Breast epithelium (tissue), 4 donors: ENCODE results near the gene C1QTNF4. TPM values are rescaled to one million over a fixed set of nuclear protein-coding genes. Genes with fewer than 3 reads are reported as not detected.

Source experiments
- DNase-seq, 2 donors: peaks; one replicate each; pipeline ENCODE4 v3.0.0-alpha.2; 2019; ENCODE audit warnings: low spot score in 2 of 2
- H3K27ac ChIP-seq, 2 donors: fragments of 200-600 bp; sonication (generic) in 1 of 2; one replicate each; pipeline ENCODE4 v1.5.1; 2016 to 2019; ENCODE audit warnings: mild to moderate bottlenecking in 1 of 2
- H3K27me3 ChIP-seq, 2 donors: fragments of 200-600 bp; sonication (generic) in 1 of 2; one replicate each; pipeline versions ENCODE4 v1.5.1 to v1.6.0; 2017 to 2019; ENCODE audit warnings: control low read depth in 1 of 2, mild to moderate bottlenecking in 1 of 2
- H3K36me3 ChIP-seq: fragments of 200-600 bp; one replicate; pipeline ENCODE4 v1.5.1; 2019
- H3K4me1 ChIP-seq, 2 donors: fragments of 200-600 bp; sonication (generic); one replicate each; pipeline ENCODE4 v1.5.1; 2016 to 2019; ENCODE audit warnings: control low read depth in 1 of 2
- H3K4me3 ChIP-seq, 3 donors: fragments of 200-600 bp; sonication (generic); 1 replicate in 2 of 3; 2 replicates in 1 of 3; pipeline ENCODE4 v1.5.1; 2016 to 2019; ENCODE audit warnings: mild to moderate bottlenecking in 3 of 3, moderate library complexity in 2 of 3
- H3K9me3 ChIP-seq, 2 donors: fragments of 200-600 bp; sonication (generic) in 1 of 2; one replicate each; pipeline ENCODE4 v1.5.1; 2016 to 2019; ENCODE audit warnings: control low read depth in 1 of 2
- POLR2A ChIP-seq: fragments of 450-650 bp; IDR thresholded peaks from one replicate; pipeline ENCODE4 v1.6.1; 2016; ENCODE audit warnings: antibody characterized with exemption, mild to moderate bottlenecking, moderate library complexity
- POLR2AphosphoS5 ChIP-seq, 3 donors: sonication (generic); formaldehyde crosslinking; IDR thresholded peaks; one replicate each; pipeline ENCODE4 v1.6.1; 2017; ENCODE audit warnings: antibody characterized with exemption in 3 of 3
- intact Hi-C: fragments of 100-400 bp; cut with DNase I; formaldehyde crosslinking; loops from one replicate; pipeline ENCODE4 v1.15.1; 2023; ENCODE audit warnings: low total_unique reads
- total RNA-seq, 3 donors: library from RNA; depleted of rRNA; stranded (reverse); fragments of >200 nt; gene quantifications; one replicate each; pipeline ENCODE4 v1.1.0, GENCODE V29; 2016
- TF ChIP-seq, protein P1 (sequence below), 3 donors: fragments of 450-650 bp; IDR thresholded peaks; one replicate each; pipeline ENCODE4 v1.5.1; 2016 to 2017; ENCODE audit warnings: antibody characterized with exemption in 3 of 3, mild to moderate bottlenecking in 3 of 3, moderate library complexity in 3 of 3

C1QTNF4 gene
- total RNA-seq, 3 donors from 2014 or later = 0.96 to 5.6 (median 4.4) TPM

GRCh38 chr11:47616726-47617416 is 22.7 kb upstream of the C1QTNF4 start:
- TF ChIP-seq, protein P1, sequence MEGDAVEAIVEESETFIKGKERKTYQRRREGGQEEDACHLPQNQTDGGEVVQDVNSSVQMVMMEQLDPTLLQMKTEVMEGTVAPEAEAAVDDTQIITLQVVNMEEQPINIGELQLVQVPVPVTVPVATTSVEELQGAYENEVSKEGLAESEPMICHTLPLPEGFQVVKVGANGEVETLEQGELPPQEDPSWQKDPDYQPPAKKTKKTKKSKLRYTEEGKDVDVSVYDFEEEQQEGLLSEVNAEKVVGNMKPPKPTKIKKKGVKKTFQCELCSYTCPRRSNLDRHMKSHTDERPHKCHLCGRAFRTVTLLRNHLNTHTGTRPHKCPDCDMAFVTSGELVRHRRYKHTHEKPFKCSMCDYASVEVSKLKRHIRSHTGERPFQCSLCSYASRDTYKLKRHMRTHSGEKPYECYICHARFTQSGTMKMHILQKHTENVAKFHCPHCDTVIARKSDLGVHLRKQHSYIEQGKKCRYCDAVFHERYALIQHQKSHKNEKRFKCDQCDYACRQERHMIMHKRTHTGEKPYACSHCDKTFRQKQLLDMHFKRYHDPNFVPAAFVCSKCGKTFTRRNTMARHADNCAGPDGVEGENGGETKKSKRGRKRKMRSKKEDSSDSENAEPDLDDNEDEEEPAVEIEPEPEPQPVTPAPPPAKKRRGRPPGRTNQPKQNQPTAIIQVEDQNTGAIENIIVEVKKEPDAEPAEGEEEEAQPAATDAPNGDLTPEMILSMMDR (IDR thresholded peaks at IDR 0.05) = peak in 1 of 3 donors; percentile 49
- no peak for TF ChIP-seq POLR2AphosphoS5 (IDR thresholded peaks at IDR 0.05)
- H3K36me3 ChIP-seq = no peaks in the 10 kb centered on the region
- no peak for DNase-seq
- no peaks in the 10 kb centered on the region for H3K27me3 ChIP-seq
- H3K27ac ChIP-seq = no peak overlapping the region
- H3K9me3 ChIP-seq = no peaks in the 10 kb centered on the region
- no peak overlapping the region for H3K4me3 ChIP-seq
- H3K4me1 ChIP-seq = no peaks in the 10 kb centered on the region
- intact Hi-C loops = no loop called here

- no peak overlapping the region for H3K4me3 ChIP-seq
- no peaks in the 10 kb centered on the region for H3K9me3 ChIP-seq
- intact Hi-C loops = no loop called here
- TF ChIP-seq POLR2A (no peak), POLR2AphosphoS5 (IDR thresholded peaks at IDR 0.05) (no peak)
- TF ChIP-seq, protein P1 (IDR thresholded peaks at IDR 0.05) = no peak
- H3K27me3 ChIP-seq = no peaks in the 10 kb centered on the region
- H3K4me1 ChIP-seq = no peaks in the 10 kb centered on the region
- H3K36me3 ChIP-seq = no peaks in the 10 kb centered on the region
- no peak for DNase-seq
- no peak overlapping the region for H3K27ac ChIP-seq
Observed at GRCh38 chr11:47615249-47615648, 21.0 kb upstream of the C1QTNF4 start.

GRCh38 chr11:47611348-47611794 is 17.2 kb upstream of the C1QTNF4 start:
- intact Hi-C loops = no loop called here
- Histone ChIP-seq H3K4me1 (no peaks in the 10 kb centered on the region), H3K27me3 (no peaks in the 10 kb centered on the region), H3K4me3 (no peak overlapping the region), H3K9me3 (no peaks in the 10 kb centered on the region), H3K36me3 (no peaks in the 10 kb centered on the region), H3K27ac (no peak overlapping the region)
- no peak for TF ChIP-seq POLR2AphosphoS5 (IDR thresholded peaks at IDR 0.05)
- TF ChIP-seq, protein P1 (IDR thresholded peaks at IDR 0.05) = no peak
- TF ChIP-seq POLR2A = no peak
- DNase-seq = no peak

- intact Hi-C loops = no loop called here
- H3K4me3 ChIP-seq = no peak overlapping the region
- no peaks in the 10 kb centered on the region for H3K27me3 ChIP-seq
- no peaks in the 10 kb centered on the region for H3K36me3 ChIP-seq
- H3K4me1 ChIP-seq = no peaks in the 10 kb centered on the region
- no peaks in the 10 kb centered on the region for H3K9me3 ChIP-seq
- no peak for TF ChIP-seq POLR2A
- DNase-seq = no peak
- no peak overlapping the region for H3K27ac ChIP-seq
Observed at GRCh38 chr11:47609675-47610074, 15.5 kb upstream of the C1QTNF4 start.

- no peaks in the 10 kb centered on the region for H3K27me3 ChIP-seq
- no peaks in the 10 kb centered on the region for H3K9me3 ChIP-seq
- H3K36me3 ChIP-seq = no peaks in the 10 kb centered on the region
- no peak overlapping the region for H3K27ac ChIP-seq
- intact Hi-C loops = no loop called here
- no peaks in the 10 kb centered on the region for H3K4me1 ChIP-seq
- no peak for DNase-seq
- no peak for TF ChIP-seq POLR2AphosphoS5 (IDR thresholded peaks at IDR 0.05)
- TF ChIP-seq, protein P1 (IDR thresholded peaks at IDR 0.05) = no peak
- no peak for TF ChIP-seq POLR2A
- H3K4me3 ChIP-seq = no peak overlapping the region
Observed at GRCh38 chr11:47607380-47607779, 13.2 kb upstream of the C1QTNF4 start.
